ENCODE data around the gene BCL7A.

DNA sequence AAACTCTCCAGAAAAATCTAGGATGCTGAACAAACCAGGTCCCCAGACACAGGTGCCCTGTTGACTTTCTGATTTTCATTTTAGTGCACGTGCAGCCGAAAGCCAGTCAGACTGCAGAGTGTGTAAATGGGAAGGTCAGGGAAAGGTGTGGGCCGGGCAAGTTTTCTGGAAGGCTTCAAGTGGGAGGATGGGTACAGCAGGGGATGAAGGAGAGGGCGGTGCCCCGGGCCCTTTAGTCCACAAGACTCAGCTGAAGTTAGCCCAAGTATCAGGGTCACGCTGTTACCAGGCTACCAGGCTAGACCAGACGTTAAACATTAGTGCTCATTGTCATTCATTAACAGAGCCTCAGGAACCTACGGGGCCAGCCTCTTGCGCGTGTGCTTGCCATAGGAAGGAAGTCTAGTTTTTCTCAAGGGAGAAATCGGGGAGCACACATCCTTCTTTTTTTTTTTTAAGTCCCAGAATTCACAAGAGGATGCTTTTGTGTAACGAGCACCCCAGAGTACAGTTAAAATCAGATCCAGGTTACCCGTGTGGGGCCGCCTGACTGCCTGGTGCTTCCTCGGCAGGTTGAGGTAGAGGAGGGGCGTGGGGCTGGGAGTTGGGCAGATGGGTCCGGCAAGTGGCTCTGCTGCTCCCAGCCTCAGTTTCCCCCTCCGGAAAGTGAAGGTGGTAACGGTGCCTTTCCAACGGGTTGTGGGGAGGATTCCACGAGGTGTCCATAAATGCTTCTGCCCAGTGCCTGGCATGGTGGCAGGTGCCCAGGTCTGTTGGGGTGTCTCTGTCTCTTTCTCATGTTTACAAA is 19.1 kb downstream of the BCL7A start:
- TF ChIP-seq, protein P1, sequence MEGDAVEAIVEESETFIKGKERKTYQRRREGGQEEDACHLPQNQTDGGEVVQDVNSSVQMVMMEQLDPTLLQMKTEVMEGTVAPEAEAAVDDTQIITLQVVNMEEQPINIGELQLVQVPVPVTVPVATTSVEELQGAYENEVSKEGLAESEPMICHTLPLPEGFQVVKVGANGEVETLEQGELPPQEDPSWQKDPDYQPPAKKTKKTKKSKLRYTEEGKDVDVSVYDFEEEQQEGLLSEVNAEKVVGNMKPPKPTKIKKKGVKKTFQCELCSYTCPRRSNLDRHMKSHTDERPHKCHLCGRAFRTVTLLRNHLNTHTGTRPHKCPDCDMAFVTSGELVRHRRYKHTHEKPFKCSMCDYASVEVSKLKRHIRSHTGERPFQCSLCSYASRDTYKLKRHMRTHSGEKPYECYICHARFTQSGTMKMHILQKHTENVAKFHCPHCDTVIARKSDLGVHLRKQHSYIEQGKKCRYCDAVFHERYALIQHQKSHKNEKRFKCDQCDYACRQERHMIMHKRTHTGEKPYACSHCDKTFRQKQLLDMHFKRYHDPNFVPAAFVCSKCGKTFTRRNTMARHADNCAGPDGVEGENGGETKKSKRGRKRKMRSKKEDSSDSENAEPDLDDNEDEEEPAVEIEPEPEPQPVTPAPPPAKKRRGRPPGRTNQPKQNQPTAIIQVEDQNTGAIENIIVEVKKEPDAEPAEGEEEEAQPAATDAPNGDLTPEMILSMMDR (IDR thresholded peaks at IDR 0.05; ENCODE audit: poor library complexity, severe bottlenecking), result no peak
- TF ChIP-seq TAF1 (IDR thresholded peaks at IDR 0.05; ENCODE audit: low read depth) (no peak), POLR2AphosphoS5 (IDR thresholded peaks at IDR 0.05) (no peak), EZH2 (IDR thresholded peaks at IDR 0.05; ENCODE audit: borderline replicate concordance, insufficient read depth, low read length, poor library complexity, severe bottlenecking) (no peak)
